Omental fat pad (tissue), 4 donors: ENCODE measurements around the gene MCF2L2. TPM values are rescaled to one million over a fixed set of nuclear protein-coding genes. Genes with fewer than 3 reads are reported as not detected.

Experiments used
- ATAC-seq: fragments of 150-250 bp; one replicate; pipeline ENCODE4 v1.9.1; 2016; ENCODE audit warnings: mild to moderate bottlenecking, moderate library complexity; ENCODE audit not compliant: low FRiP score
- DNase-seq: peaks from one replicate; pipeline ENCODE4 v3.0.0-alpha.2; 2019; ENCODE audit warnings: low spot score
- total RNA-seq, 4 donors: library from RNA; depleted of rRNA; stranded (reverse); fragments of >200 nt; gene quantifications; one replicate each; pipeline ENCODE4 v1.1.0, GENCODE V29; 2016
- TF ChIP-seq, protein P1 (sequence below), 3 donors: fragments of 450-650 bp; IDR thresholded peaks; one replicate each; pipeline ENCODE4 v1.5.1; 2016 to 2017; ENCODE audit warnings: antibody characterized with exemption in 3 of 3, mild to moderate bottlenecking in 3 of 3, moderate library complexity in 2 of 3

Gene MCF2L2
- total RNA-seq, 4 donors from 2014 or later, result under 0.01 to 0.84 (median 0.39) TPM

DNA sequence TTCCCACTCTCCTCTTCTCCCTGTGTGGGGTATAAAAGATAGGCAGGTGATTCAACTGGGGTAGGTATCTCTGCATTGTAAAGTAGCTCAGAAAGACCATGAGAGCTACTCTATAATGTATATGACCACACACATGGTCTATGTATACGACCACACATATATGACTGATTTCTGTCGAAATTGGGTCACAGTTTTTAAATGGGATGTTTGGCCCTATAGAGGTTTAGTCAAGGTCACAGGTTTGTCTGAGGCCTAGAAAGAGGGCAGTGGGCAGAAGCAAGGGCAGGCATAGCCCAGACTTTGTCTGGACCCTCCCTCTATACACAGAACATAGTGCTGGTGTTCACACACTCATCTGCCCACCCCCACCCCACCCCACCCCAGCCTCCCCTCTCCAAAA is 270.3 kb downstream of the MCF2L2 start:
- DNase-seq, result no peak
- TF ChIP-seq, protein P1, sequence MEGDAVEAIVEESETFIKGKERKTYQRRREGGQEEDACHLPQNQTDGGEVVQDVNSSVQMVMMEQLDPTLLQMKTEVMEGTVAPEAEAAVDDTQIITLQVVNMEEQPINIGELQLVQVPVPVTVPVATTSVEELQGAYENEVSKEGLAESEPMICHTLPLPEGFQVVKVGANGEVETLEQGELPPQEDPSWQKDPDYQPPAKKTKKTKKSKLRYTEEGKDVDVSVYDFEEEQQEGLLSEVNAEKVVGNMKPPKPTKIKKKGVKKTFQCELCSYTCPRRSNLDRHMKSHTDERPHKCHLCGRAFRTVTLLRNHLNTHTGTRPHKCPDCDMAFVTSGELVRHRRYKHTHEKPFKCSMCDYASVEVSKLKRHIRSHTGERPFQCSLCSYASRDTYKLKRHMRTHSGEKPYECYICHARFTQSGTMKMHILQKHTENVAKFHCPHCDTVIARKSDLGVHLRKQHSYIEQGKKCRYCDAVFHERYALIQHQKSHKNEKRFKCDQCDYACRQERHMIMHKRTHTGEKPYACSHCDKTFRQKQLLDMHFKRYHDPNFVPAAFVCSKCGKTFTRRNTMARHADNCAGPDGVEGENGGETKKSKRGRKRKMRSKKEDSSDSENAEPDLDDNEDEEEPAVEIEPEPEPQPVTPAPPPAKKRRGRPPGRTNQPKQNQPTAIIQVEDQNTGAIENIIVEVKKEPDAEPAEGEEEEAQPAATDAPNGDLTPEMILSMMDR (IDR thresholded peaks at IDR 0.05), result no peak
- no peak for ATAC-seq

DNA sequence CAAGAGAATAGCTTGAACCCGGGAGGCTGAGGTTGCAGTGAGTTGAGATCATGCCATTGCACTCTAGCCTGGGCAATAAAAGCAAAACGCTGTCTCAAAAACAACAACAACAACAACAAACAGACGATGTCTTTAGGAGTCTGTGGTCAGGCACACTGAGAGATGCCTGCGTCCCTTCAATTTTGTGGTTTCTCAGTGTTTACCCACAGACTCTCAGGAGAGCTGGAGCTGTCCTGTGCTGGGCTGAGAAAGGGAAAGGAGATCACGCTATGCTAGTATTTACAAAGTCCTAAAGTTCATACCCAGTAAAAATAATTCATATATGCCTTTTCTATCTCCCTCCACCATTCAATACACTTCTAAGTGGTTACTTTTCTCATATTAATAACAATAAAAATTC is 272.2 kb downstream of the MCF2L2 start:
- ATAC-seq, result no peak
- TF ChIP-seq, protein P1 (IDR thresholded peaks at IDR 0.05), result no peak
- DNase-seq, result no peak

DNA sequence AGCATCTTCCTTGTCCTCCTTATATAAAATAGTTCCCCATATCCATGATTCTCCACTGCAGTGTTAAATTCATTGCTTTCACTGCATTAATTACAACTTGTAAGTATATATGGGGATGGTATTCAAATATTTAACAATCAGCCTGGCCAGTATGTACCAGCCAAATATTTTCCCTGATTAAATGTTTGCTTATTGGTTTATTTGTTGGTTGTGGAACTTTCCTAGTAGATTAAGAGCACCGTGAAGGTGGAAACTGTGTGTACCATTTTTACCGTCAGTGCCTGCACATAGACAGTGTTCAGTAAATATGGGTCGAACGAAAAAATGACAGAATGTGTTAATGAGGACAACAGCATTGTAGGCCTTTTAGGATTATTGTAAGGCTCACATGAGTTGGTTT is 272.9 kb downstream of the MCF2L2 start:
- no peak for DNase-seq
- TF ChIP-seq, protein P1 (IDR thresholded peaks at IDR 0.05), result no peak
- ATAC-seq, result no peak

GRCh38 chr3:183153210-183153950 is 275.0 kb downstream of the MCF2L2 start:
- TF ChIP-seq, protein P1 (IDR thresholded peaks at IDR 0.05), result no peak
- ATAC-seq (no peak), DNase-seq (no peak)

DNA sequence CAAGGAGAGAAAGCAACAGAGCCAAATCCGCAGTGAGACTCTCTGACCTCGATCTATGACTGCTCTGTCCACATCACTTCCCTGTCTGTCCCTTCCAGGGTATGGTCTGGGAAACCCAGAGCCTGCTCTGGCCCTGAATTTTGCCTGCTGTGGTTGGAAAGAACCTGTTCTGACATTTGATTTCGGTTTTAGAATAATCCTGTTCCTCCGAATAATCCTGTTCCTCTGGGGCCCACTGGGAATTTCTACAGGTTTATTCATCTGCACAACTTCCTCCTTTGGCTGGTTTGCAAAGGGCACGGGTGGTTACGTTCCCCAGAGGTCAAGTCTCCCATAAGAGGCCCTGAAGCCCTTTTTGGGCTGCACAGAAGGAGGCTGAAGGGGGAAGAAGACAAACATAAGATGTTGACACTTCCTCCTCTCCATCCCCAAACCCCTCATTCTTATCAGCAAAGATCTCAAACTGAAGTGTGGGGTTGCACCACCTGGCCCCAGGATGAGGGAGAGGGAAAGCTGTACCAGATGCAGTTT is 276.5 kb downstream of the MCF2L2 start:
- TF ChIP-seq, protein P1 (IDR thresholded peaks at IDR 0.05), result no peak
- ATAC-seq, result no peak

DNA sequence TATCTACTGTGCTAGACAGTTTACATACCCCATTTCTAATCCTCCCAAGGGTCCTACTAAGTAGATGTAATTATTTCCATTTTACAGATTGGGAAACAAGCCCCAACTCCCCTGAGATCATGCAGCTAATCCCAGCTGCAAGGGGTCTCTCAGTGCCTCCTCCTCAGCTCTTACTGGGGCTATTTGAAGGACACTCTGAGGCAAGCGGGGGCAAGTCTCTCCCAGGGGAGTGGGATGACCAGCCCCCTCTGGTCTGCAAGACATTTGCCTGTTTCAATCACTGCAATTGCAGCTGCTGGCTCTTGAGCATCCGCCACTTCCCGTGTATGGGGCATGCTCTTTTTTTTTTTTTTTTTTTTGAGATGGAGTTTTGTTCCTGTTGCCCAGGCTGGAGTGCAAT is 277.3 kb downstream of the MCF2L2 start:
- TF ChIP-seq, protein P1 (IDR thresholded peaks at IDR 0.05), result no peak
- ATAC-seq, result no peak
- no peak for DNase-seq

More for the DNA sequence above, 276.5 kb downstream of the MCF2L2 start:
- DNase-seq, result no peak
